ENCODE measurements around the gene ARPC5.
"Not testable (repeated sequence)": the region's sequence is repeated elsewhere in the genome, so short reads cannot be mapped to it uniquely, and the experiment has no call there.

The ARPC5 gene

GRCh38 chr1:183622013-183622412 lies 13.6 kb downstream of the ARPC5 start:
- Histone ChIP-seq H3K4me3 (ENCODE audit: low read depth in 1 of 2, low read length in 1 of 2) (no peak overlapping the region), H3K36me3 (peaks cover 40% of the 10 kb centered on the region), H3K4me1 (ENCODE audit: control insufficient read depth in 1 of 2, insufficient read depth in 1 of 2, low read depth in 1 of 2, low read length in 1 of 2) (peaks cover 37 to 55% of the 10 kb centered on the region in 2 experiments), H3K27ac (peak overlapping the region; percentile 81), H3K9me3 (no peaks in the 10 kb centered on the region), H3K27me3 (no peaks in the 10 kb centered on the region)
- no peak for TF ChIP-seq CTCF (IDR thresholded peaks at IDR 0.05)

- H3K27me3 ChIP-seq: no peaks in the 10 kb centered on the region
- H3K9me3 ChIP-seq: no peaks in the 10 kb centered on the region
- no peak overlapping the region for H3K4me3 ChIP-seq (ENCODE audit: low read depth in 1 of 2, low read length in 1 of 2)
- H3K4me1 ChIP-seq (ENCODE audit: control insufficient read depth in 1 of 2, insufficient read depth in 1 of 2, low read depth in 1 of 2, low read length in 1 of 2): peaks cover 20 to 38% of the 10 kb centered on the region in 2 experiments
- peak overlapping the region; percentile 19 for H3K27ac ChIP-seq
- TF ChIP-seq CTCF (IDR thresholded peaks at IDR 0.05): no peak
- peaks cover 25% of the 10 kb centered on the region for H3K36me3 ChIP-seq
Observed at GRCh38 chr1:183620311-183620710, 15.3 kb downstream of the ARPC5 start.

GRCh38 chr1:183619781-183620180 lies 15.8 kb downstream of the ARPC5 start:
- no peak for TF ChIP-seq CTCF (IDR thresholded peaks at IDR 0.05)
- Histone ChIP-seq H3K4me1 (ENCODE audit: control insufficient read depth in 1 of 2, insufficient read depth in 1 of 2, low read depth in 1 of 2, low read length in 1 of 2) (peaks cover 16 to 33% of the 10 kb centered on the region in 2 experiments), H3K27me3 (no peaks in the 10 kb centered on the region), H3K27ac (peak overlapping the region; percentile 19), H3K4me3 (ENCODE audit: low read depth in 1 of 2, low read length in 1 of 2) (no peak overlapping the region), H3K36me3 (peaks cover 20% of the 10 kb centered on the region), H3K9me3 (no peaks in the 10 kb centered on the region)

- not testable (repeated sequence) for H3K27ac ChIP-seq; H3K4me3 ChIP-seq (ENCODE audit: low read depth in 1 of 2, low read length in 1 of 2); H3K36me3 ChIP-seq; H3K9me3 ChIP-seq; H3K27me3 ChIP-seq
- peaks cover 16 to 24% of the 10 kb centered on the region in 2 experiments for H3K4me1 ChIP-seq (ENCODE audit: control insufficient read depth in 1 of 2, insufficient read depth in 1 of 2, low read depth in 1 of 2, low read length in 1 of 2)
Observed at GRCh38 chr1:183618202-183618601, 17.4 kb downstream of the ARPC5 start.

- not testable (repeated sequence) for H3K4me3 ChIP-seq (ENCODE audit: low read depth in 1 of 2, low read length in 1 of 2); H3K36me3 ChIP-seq; H3K9me3 ChIP-seq; H3K27me3 ChIP-seq
- Histone ChIP-seq H3K27ac (peak overlapping the region; percentile 98), H3K4me1 (ENCODE audit: control insufficient read depth in 1 of 2, insufficient read depth in 1 of 2, low read depth in 1 of 2, low read length in 1 of 2) (peaks cover 26 to 44% of the 10 kb centered on the region in 2 experiments)
Observed at GRCh38 chr1:183612975-183613374, 22.6 kb downstream of the ARPC5 start.

GRCh38 chr1:183612407-183612806 lies 23.2 kb downstream of the ARPC5 start:
- Histone ChIP-seq H3K9me3 (no peaks in the 10 kb centered on the region), H3K4me1 (ENCODE audit: control insufficient read depth in 1 of 2, insufficient read depth in 1 of 2, low read depth in 1 of 2, low read length in 1 of 2) (peaks cover 32 to 50% of the 10 kb centered on the region in 2 experiments), H3K27me3 (no peaks in the 10 kb centered on the region), H3K36me3 (peaks cover 8% of the 10 kb centered on the region), H3K27ac (peak overlapping the region; percentile 98), H3K4me3 (ENCODE audit: low read depth in 1 of 2, low read length in 1 of 2) (no peak overlapping the region)
- TF ChIP-seq CTCF (IDR thresholded peaks at IDR 0.05): no peak

- Histone ChIP-seq H3K27ac (peak overlapping the region; percentile 98), H3K36me3 (peaks cover 8% of the 10 kb centered on the region)
- no peak for TF ChIP-seq CTCF (IDR thresholded peaks at IDR 0.05)
Observed at GRCh38 chr1:183611021-183611420, 24.6 kb downstream of the ARPC5 start.

More at GRCh38 chr1:183611021-183611420, 24.6 kb downstream of the ARPC5 start:
- Histone ChIP-seq H3K27me3 (no peaks in the 10 kb centered on the region), H3K9me3 (no peaks in the 10 kb centered on the region), H3K4me3 (ENCODE audit: low read depth in 1 of 2, low read length in 1 of 2) (no peak overlapping the region), H3K4me1 (ENCODE audit: control insufficient read depth in 1 of 2, insufficient read depth in 1 of 2, low read depth in 1 of 2, low read length in 1 of 2) (peaks cover 45 to 64% of the 10 kb centered on the region in 2 experiments)
